NCI-H2171 treated with DMSO at 0.1 percent for 48 hours (cell line): ENCODE data around the gene RAP1GAP2.
"Not testable (repeated sequence)": the region's sequence is repeated elsewhere in the genome, so short reads cannot be mapped to it uniquely, and the experiment has no call there.

Experiments used
- DNase-seq: peaks from one replicate; lab custom pipeline; 2025; lab: John Stamatoyannopoulos, UW

Gene RAP1GAP2

GRCh38 chr17:2967515-2967914, 171.3 kb downstream of the RAP1GAP2 start:
- no peak for DNase-seq

DNA sequence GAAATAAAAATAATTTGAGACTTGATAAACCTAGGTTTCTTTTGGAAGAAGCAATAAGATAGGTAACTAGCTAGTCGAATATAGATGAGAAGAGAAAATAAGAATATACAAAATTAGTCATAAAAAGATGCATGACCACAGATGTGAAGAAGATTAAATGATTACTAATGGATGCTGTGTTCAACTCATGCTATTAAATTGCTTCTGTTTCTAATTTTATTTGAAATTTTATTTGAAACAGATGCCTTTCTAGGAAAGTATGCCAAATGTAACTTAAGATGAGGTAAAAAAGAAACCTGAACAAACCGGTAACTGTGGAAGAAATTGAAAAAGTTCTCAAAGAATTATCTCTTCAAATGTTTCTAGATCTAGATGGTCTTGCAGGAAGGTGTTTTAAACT, 175.6 kb downstream of the RAP1GAP2 start:
- DNase-seq, result peak; percentile 79

DNA sequence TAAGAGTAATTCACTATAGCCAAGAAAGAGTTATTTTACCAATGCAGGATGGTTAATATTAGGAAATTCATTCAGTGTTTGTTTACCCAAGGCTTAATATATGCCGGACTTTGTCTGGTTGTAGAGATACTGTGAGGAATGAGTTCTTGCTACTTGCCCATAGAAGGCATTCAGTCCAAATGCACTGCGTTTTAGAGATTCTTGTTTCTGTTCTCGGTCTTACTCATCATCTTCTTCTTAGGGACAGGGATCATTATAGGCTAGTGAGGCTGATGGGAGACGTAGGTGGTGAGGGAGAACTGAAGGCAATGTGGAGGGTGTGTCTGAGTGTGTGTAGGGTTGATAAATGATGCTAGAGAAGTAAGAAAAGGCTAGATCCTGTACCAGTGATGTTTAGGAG, 176.5 kb downstream of the RAP1GAP2 start:
- DNase-seq, result no peak

- no peak for DNase-seq
Measured at GRCh38 chr17:2974347-2974746, 178.1 kb downstream of the RAP1GAP2 start.

GRCh38 chr17:2975469-2975958, 179.3 kb downstream of the RAP1GAP2 start:
- DNase-seq, result no peak

DNA sequence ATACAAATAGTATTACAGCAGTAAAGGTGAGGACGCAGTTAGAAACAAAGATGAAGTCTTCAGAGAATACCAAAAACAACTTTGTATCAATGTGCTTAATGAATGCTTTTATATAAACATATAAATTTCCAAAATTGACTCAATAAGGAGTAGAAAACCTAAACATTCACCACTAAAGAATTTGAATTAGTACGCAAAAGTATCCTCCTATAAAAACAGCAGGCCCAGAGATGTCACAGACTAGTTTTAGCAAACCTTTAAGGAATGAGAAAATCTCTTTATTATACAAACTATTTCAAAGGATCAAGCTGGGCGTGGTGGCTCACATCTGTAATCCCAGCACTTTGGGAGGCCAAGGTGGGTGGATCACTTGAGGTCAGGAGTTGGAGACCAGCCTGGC, 180.9 kb downstream of the RAP1GAP2 start:
- DNase-seq, result no peak

GRCh38 chr17:2978116-2978515, 181.9 kb downstream of the RAP1GAP2 start:
- no peak for DNase-seq

- DNase-seq, result no peak
Measured at GRCh38 chr17:2978991-2979390, 182.8 kb downstream of the RAP1GAP2 start.

DNA sequence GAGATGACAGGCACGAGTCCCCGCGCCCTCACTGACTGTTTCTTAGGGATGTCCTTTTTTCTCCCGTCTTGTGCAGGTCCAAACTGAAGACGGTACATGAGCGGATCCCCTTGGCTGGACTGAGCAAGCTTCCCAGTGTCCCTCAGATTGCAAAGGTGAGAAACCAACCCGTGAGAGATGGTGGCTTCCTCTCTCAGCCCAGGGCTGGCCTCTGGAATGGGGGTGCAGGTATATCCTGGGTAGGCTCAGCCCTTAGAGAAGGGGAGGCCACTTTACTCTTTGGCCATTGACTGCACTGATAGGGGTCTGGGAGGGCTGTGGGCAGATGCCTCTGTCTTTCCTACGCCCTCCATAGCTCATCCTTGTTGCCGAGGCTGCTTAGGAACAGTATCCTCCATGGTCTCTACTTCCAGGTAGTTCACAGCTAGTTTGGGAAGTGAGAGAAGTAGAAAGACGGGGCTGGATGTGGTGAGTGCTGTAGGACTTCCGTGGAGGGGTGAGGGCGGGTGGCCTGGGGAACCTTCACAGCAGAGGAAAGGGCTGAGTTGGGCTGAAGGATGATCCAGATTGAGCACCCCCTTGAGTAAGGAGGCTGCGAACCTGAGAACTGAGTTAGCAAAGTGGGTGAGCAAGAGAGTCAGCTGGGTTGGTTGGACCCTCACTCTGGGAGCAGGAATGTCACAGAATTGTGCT, 184.1 kb downstream of the RAP1GAP2 start:
- DNase-seq, result no peak

GRCh38 chr17:2980904-2981246, 184.6 kb downstream of the RAP1GAP2 start:
- no peak for DNase-seq

- DNase-seq, result no peak
Measured at GRCh38 chr17:2981325-2981724, 185.1 kb downstream of the RAP1GAP2 start.

GRCh38 chr17:2982854-2983253, 186.6 kb downstream of the RAP1GAP2 start:
- peak; percentile 55 for DNase-seq

DNA sequence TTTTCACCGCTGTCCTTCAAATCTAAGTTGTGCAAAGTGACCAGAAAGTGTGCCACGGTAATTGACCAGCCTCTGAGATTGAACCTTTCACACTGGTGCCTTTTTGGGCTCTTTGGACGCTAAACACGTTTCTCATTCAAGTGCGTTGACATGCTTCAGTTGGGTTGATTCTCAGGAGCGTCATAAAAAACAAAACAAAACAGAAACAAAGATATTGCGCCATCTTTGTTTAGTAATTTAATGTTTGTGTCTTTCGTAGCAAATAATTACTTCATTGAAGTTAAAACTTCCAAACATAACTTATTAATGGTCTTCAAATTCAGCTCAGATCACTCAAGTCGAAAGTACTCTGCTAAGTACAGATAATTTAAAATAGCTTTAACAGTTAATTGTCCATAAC, 187.0 kb downstream of the RAP1GAP2 start:
- DNase-seq, result peak; percentile 47

DNA sequence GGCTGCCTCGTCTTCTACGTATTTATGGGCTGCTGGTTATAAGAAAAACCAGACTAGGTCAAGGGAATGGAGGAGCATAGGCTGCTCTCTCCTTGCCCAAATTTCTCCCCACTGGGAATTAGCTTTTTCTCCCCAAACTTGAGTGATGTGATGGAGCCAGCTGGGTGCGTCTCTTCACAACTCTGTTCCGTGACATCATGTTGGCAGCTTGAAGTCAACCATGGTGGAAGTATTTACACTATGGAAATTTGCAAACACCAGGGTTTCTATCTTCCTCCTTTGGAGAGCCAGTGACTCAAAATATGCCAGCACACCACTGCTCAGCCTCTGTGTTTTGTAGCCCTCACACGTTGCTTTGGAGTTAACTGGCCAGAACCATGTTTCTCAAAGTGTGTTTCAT, 189.1 kb downstream of the RAP1GAP2 start:
- no peak for DNase-seq

GRCh38 chr17:2986925-2987324, 190.7 kb downstream of the RAP1GAP2 start:
- DNase-seq, result no peak

- not testable (repeated sequence) for DNase-seq
Measured at GRCh38 chr17:2989396-2989795, 193.2 kb downstream of the RAP1GAP2 start.

DNA sequence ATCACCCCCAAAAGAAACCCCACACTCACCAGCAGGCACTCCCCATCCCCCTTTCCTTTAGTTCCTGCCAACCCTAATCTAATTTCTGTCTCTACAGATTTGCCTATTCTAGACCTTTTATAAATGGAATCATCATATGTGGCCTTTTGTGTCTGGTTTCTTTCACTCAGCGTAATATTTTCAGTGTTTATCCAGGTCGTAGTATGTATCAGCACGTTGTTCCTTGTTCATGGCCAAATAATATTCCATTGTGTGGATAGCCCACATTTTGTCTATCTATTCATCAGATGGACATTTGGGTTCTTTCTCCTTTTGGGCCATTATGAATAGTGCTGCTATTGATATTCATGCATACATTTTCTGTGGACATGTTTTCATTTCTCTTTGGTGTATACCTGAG, 193.6 kb downstream of the RAP1GAP2 start:
- no peak for DNase-seq

- no peak for DNase-seq
Measured at GRCh38 chr17:2990396-2990795, 194.2 kb downstream of the RAP1GAP2 start.

DNA sequence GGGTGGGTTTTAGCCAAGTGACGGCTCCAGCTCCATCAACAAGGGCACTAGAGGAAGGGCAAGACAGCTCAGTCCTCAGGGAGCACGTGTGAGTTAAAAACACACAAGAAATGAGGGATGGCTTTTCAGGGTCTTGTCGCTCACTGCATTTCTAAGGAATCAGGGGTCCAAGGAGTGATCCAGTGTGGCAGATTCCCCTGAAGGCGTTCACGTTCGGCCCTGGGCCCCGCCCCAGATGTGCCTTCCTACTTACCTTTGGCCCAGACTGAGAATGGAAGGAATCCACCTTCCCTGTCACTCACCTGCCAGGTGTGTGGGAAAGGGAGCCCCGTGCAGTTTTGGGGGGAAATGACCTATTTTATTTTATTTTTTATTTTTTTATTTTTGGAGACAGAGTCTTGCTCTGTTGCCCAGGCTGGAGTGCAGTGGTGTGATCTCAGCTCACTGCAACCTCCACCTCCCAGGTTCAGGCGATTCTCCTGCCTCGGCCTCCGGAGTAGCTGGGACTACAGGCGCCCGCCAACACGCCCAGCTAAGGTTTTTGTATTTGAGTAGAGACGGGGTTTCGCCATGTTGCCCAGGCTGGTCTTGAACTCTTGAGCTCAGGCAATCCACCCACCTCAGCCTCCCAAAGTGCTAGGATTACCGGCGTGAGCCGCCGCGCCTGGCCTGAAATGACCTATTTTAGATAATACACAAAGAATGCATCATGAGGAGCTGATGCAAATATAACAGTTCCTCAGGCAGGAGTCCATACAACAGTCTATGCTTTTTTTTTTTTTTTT, 195.3 kb downstream of the RAP1GAP2 start:
- DNase-seq, result not testable (repeated sequence)

DNA sequence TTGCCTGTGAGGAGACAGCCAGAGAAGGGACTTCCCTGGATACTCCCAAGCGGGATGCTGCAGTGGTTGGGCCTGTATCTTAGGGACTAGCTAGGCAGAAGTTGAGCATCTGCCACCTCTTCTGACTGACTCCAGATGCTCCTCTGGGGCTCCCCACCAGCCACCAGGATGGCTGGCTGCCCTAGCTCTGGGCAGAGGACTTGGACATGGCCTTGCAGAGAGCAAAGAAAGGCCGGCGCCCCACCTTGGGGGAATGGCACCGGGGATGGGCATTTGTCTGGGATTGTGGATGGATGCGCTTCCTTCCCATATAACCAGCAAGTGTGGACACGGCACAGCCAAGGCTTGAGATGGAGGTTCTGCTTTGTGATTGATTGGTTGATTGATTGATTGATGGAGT, 198.2 kb downstream of the RAP1GAP2 start:
- no peak for DNase-seq

DNA sequence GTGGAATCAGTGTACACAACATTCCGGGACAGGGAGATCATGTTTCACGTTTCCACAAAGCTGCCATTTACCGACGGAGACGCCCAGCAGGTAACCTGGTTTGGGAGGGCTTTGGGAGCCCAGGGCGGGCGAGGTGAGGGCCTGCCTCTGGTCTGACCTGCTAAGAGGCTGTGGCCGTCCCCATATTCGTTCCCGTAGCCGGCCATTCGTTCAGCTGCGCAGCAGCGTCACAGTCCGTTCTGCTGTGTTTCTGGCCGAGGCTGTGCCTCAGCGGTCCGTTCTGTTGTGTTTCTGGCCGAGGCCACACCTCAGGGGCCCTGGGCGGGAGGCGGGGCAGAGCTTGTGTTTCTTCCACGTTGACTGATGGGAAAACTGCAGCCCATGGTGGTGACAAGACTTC, 199.1 kb downstream of the RAP1GAP2 start:
- DNase-seq, result no peak

GRCh38 chr17:2995886-2996809, 199.9 kb downstream of the RAP1GAP2 start:
- no peak for DNase-seq
